H1 (cell line): ENCODE measurements around the gene IRAK3. TPM values are rescaled to one million over a fixed set of nuclear protein-coding genes. Genes with fewer than 3 reads are reported as not detected.

Source experiments
- NANOG ChIP-seq: IDR thresholded peaks from 2 replicates; pipeline ENCODE4 v1.6.1; 2011; ENCODE audit warnings: low read length, low read depth, mild to moderate bottlenecking, inconsistent platforms; ENCODE audit not compliant: insufficient read depth, poor library complexity, severe bottlenecking
- polyA plus RNA-seq, 7 experiments: library from polyadenylated mRNA; depleted of rRNA in 3 of 7; stranded (reverse) in 5 of 7; unstranded in 2 of 7; fragments of >200 nt in 5 of 7; fragments of 200-250 nt in 2 of 7; gene quantifications; 1 replicate in 5 of 7; 2 replicates in 1 of 7; 4 replicates in 1 of 7; pipeline versions ENCODE4 v1.2.1 to v1.2.3, GENCODE V29; 2011 to 2013; ENCODE audit warnings: missing spikeins in 2 of 7, mixed read lengths in 2 of 7
- total RNA-seq: library from RNA; stranded (reverse); fragmentation: NEBNext Ultra II Directional; extraction: Animal tissue kit (Norgen Biotek cat#: 25700); gene quantifications from 2 replicates; pipeline ENCODE4 v1.2.1, GENCODE V29; 2021

Gene IRAK3
- total and polyA plus RNA-seq, 2 of the 8 experiments (the other 6 are each of a cell fraction or from before 2014, with no cell fraction given), result 0.51 to 2.2 TPM

DNA sequence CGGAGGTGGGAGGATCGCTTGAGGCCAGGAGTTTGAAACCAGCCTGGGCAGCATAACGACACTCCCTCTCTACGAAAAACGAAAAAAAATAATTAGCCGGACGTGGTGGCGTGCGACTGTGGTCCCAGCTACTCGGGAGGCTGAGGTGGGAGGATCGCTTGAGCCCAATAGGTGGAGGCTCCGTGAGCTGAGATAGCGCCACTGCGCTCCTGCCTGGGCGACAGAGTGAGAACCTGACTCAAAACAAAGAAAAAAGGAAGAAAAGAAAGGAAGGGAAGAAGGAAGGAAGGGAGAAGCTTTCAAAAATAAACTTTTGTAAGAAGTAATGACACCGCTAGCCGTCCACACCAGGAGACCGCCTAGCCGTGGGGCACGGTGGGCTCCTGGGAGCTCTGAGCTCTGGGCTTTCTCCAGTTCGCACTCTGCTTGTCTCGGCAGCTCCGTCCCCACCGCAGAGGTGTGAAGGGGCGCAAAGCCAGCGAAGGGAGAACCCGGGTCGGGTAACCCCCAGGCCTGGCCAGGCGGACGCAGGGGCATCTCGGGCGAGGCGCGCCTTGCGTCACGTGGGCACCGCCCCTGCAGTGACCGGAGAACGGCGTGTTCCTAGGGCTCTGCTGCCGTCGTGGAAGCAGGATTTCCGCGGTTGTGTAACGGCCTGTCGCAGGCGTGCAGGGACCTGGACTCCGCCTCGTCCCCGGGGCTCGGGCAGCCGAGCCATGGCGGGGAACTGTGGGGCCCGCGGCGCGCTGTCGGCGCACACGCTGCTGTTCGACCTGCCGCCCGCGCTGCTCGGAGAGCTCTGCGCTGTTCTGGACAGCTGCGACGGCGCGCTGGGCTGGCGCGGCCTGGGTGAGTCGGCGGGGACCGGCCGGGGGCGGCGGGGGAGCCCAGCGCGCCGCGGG, at the start of gene IRAK3 (continued):
- no peak for TF ChIP-seq NANOG
